ENCODE results near the gene UBE2QL1.

DNA sequence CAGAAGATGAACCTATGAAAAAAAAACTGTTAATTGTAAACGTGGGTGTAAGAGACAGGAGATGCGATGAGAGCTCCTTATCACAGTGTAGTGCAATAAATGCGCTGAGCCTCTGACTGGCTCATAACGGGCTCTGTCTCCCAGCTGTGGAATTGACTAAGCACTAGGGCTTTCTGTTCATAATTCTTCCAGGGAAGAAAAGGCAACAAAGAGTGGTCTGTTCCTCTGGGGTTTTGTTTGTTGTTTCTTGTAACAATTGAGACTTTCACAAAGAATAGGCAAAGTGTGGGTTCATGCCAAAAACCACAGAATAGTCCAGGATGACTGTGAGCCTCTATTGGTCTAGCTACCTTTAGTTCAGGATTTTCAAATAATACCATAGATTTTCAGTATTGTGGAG lies 39.4 kb downstream of the UBE2QL1 start:
- TF ChIP-seq EZH2 (IDR thresholded peaks at IDR 0.05), result no peak
- no peak for TF ChIP-seq POLR2AphosphoS5 (IDR thresholded peaks at IDR 0.05; ENCODE audit: borderline replicate concordance, low read depth, low read length)
